Tibial artery (tissue), 4 donors: ENCODE results near the gene KLHL35.

Experiments
- DNase-seq, 2 donors: peaks; one replicate each; pipeline ENCODE4 v3.0.0-alpha.2; 2019
- H3K27ac ChIP-seq, 2 donors: fragments of 200-600 bp; sonication (generic) in 1 of 2; 1 replicate in 1 of 2; 2 replicates in 1 of 2; pipeline ENCODE4 v1.5.1; 2018 to 2019; ENCODE audit warnings: mild to moderate bottlenecking in 1 of 2
- H3K27me3 ChIP-seq, 2 donors: fragments of 200-600 bp; sonication (generic) in 1 of 2; one replicate each; pipeline versions ENCODE4 v1.5.1 to v1.6.0; 2016 to 2019
- H3K36me3 ChIP-seq, 3 donors: fragments of 200-600 bp; sonication (generic) in 2 of 3; one replicate each; pipeline ENCODE4 v1.5.1; 2016 to 2019; ENCODE audit warnings: mild to moderate bottlenecking in 2 of 3
- H3K4me1 ChIP-seq, 4 donors: fragments of 200-600 bp; sonication (generic) in 2 of 4; 1 replicate in 3 of 4; 2 replicates in 1 of 4; pipeline ENCODE4 v1.5.1; 2016 to 2019
- H3K4me3 ChIP-seq, 2 donors: fragments of 200-600 bp; sonication (generic) in 1 of 2; 1 replicate in 1 of 2; 2 replicates in 1 of 2; pipeline ENCODE4 v1.5.1; 2018 to 2019; ENCODE audit warnings: mild to moderate bottlenecking in 2 of 2
- H3K9me3 ChIP-seq, 3 donors: fragments of 200-600 bp; sonication (generic) in 1 of 3; one replicate each; pipeline ENCODE4 v1.5.1; 2016 to 2019
- intact Hi-C: fragments of 100-400 bp; cut with DNase I; formaldehyde crosslinking; loops from one replicate; pipeline ENCODE4 v1.15.0; 2023; ENCODE audit warnings: low total_unique reads
- TF ChIP-seq, protein P1 (sequence below), 2 experiments: fragments of 200-600 bp in 1 of 2; fragments of 450-650 bp in 1 of 2; IDR thresholded peaks; one replicate each; pipeline ENCODE4 v1.5.1; 2017 to 2019; ENCODE audit warnings: antibody characterized with exemption in 2 of 2, mild to moderate bottlenecking in 1 of 2, moderate library complexity in 1 of 2

KLHL35 gene

DNA sequence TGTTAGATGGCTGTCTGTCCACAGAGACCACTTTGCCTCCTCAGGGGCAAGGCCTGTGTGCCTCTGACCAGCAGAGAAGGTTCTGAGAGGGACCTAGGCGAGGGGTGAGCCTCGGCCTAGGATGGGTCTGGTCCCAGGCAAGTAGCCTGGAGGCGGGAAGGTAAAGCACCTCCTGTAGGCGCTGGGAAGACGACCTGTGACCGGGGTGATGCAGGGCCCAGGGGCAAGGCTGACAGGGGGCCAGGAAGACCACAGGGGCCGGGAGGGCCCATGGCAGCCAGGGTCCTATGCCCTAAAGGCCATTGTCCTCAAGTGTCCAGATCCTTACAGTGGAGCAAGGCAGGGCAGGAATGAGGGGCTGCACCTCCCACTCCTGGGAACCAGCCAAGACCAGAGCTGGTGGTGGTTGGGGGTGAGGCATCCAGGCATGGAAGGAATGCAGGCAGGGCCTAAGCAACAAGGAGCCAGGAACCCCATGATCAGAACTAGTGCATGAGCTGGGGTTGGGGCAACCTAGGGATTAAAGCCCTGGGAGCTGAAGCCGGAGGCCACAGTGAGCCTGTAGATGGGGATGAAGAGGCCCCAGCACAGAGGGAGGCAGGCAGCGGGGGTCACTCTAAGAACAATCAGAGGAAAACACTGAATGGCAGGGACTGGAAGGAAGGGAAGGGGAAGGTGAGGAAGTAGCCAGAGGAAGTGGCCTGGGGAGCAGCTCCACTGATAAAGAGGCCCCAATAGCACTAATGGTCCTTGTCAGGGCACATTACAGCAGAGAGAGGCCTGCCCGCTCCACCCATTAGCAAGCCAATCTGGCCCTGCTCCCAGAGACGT, 32.9 kb upstream of the KLHL35 start:
- Histone ChIP-seq H3K36me3 (no peaks in the 10 kb centered on the region), H3K27me3 (no peaks in the 10 kb centered on the region), H3K9me3 (no peaks in the 10 kb centered on the region), H3K4me3 (no peak overlapping the region), H3K27ac (no peak overlapping the region), H3K4me1 (peaks cover 0 to 10% (median 0%) of the 10 kb centered on the region in 4 donors)
- intact Hi-C loops = no loop called here
- TF ChIP-seq, protein P1, sequence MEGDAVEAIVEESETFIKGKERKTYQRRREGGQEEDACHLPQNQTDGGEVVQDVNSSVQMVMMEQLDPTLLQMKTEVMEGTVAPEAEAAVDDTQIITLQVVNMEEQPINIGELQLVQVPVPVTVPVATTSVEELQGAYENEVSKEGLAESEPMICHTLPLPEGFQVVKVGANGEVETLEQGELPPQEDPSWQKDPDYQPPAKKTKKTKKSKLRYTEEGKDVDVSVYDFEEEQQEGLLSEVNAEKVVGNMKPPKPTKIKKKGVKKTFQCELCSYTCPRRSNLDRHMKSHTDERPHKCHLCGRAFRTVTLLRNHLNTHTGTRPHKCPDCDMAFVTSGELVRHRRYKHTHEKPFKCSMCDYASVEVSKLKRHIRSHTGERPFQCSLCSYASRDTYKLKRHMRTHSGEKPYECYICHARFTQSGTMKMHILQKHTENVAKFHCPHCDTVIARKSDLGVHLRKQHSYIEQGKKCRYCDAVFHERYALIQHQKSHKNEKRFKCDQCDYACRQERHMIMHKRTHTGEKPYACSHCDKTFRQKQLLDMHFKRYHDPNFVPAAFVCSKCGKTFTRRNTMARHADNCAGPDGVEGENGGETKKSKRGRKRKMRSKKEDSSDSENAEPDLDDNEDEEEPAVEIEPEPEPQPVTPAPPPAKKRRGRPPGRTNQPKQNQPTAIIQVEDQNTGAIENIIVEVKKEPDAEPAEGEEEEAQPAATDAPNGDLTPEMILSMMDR (IDR thresholded peaks at IDR 0.05) = no peak
- no peak for DNase-seq

DNA sequence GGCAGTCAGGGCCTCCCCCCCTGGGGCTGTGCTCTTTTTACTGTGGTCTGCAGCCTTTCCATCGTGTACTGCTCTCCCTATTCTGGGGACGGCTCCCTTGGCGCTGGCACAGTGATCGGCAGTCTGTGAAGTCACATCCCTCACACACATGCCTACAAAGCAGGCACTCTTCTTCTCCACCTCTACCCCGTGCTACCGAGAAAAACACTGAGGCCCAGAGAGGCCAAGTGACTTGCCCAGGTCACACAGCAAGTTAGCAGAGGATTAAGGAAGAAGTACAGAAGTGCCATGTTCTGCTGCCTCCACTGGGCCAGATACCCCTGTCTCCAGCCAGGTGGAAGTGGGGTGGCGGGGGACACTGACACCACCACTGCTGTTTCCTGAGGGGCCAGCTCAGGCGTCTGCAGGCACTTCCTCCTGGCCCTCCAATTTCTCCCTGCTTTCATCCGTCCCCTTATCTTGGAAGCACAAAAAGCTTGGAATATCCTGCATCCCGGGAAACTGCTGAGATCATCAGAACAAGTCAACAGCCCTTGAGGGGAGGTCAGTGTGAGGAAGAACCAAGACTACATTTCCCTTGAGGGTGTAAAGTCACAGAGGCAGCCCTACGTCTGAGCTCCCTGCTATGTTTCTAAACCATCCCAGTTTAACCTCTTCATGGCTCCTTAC, 30.2 kb upstream of the KLHL35 start:
- Histone ChIP-seq H3K4me1 (peaks cover 0 to under 1% (median 0%) of the 10 kb centered on the region in 4 donors), H3K4me3 (no peak overlapping the region), H3K9me3 (no peaks in the 10 kb centered on the region), H3K27ac (no peak overlapping the region), H3K27me3 (no peaks in the 10 kb centered on the region), H3K36me3 (no peaks in the 10 kb centered on the region)
- DNase-seq = no peak
- TF ChIP-seq, protein P1 (IDR thresholded peaks at IDR 0.05) = no peak
- intact Hi-C loops = no loop called here

DNA sequence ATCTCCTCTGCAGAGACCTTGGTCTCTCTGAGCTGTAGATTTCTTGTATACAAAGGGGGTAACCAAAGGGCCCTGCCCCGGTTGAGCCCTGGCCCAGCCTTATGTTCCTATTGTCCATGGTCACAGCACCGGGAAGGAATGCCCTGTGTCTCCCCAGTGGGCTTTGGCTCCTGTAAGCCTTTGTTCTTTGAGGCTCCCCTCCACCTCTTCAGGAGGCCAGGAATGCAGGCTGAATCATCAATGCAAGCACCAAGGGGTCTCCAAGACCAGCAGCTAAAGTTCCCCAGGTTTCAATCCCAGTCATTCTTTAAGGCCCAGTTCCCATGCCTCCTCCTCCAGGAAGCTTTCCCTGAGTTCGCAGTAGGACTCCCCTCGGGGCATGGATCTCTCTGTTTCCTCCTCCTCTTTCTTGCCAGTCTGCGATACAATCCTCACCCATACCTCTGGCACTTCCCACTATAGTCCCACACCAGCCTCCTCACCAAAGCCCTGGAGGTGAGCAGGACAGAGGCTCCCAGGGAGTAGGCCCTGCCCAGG, 29.2 kb upstream of the KLHL35 start:
- Histone ChIP-seq H3K4me1 (no peaks in the 10 kb centered on the region), H3K9me3 (no peaks in the 10 kb centered on the region), H3K27ac (no peak overlapping the region), H3K36me3 (no peaks in the 10 kb centered on the region), H3K4me3 (no peak overlapping the region), H3K27me3 (no peaks in the 10 kb centered on the region)
- TF ChIP-seq, protein P1 (IDR thresholded peaks at IDR 0.05) = no peak
- intact Hi-C loops = no loop called here
- DNase-seq = no peak

DNA sequence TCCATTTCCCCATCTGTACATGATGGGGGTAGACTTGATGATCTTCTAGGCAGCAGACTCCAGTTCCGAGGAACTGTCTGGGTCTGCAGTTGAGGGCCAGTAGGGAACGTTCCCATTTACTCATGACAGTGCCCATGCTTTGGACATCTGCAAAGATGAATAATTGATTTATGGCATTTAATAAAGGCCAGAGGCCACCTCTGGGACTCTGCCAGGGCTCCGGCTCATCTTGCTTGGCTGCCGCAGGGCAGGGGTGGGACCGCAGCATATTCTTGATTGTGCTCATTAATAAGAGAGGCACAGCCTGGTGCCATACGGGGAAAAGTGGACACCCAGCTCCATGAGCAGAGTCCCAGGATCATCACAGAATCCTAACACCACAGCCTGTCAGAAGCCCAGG, 28.1 kb upstream of the KLHL35 start:
- Histone ChIP-seq H3K27ac (no peak overlapping the region), H3K36me3 (no peaks in the 10 kb centered on the region), H3K9me3 (no peaks in the 10 kb centered on the region), H3K4me1 (no peaks in the 10 kb centered on the region), H3K4me3 (no peak overlapping the region), H3K27me3 (no peaks in the 10 kb centered on the region)
- intact Hi-C loops = no loop called here
- TF ChIP-seq, protein P1 (IDR thresholded peaks at IDR 0.05) = no peak
- DNase-seq = no peak

DNA sequence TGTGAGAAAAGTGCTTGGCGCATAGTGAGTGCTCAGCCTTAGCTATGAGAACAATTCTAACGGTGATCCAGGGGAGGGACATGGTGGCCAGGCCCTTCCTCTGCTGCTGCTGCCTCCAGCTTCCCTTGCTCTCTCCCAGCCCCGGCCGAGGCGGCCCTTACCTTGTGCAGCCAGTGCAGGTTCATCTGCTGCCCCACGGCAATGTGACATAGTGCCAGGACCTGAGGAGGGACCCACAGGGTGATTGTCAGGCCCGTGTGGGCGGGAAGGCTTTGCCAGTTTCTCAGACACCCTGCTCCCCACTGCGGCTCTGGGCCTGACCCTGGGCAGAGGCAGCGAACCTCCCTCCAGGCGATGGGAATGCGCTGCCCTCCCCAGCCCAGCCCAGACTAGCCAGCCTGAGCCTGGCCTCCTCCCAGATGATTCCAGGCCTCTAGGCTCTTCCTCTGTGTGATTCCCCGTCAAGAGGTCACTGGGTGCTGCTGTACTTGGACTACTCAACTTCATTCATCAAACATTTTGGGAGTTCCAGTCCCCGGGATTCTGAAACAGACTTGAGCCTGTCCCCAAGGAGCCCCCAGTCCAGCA, 23.7 kb upstream of the KLHL35 start:
- H3K4me1 ChIP-seq = peaks cover 0 to 11% (median 6%) of the 10 kb centered on the region in 4 donors
- no peak overlapping the region for H3K27ac ChIP-seq
- DNase-seq = no peak
- peaks cover 0 to 4% (median 0%) of the 10 kb centered on the region in 3 donors for H3K36me3 ChIP-seq
- H3K9me3 ChIP-seq = no peaks in the 10 kb centered on the region
- no peaks in the 10 kb centered on the region for H3K27me3 ChIP-seq
- TF ChIP-seq, protein P1 (IDR thresholded peaks at IDR 0.05) = no peak
- H3K4me3 ChIP-seq = no peak overlapping the region
- intact Hi-C loops = no loop called here
